Sigmoid colon (tissue), 4 donors: ENCODE results near the gene PKMYT1.

Experiments
- CTCF ChIP-seq, 4 experiments: fragments of 450-650 bp in 3 of 4; fragments of 200-600 bp in 1 of 4; IDR thresholded peaks; one replicate each; pipeline ENCODE4 v1.5.1; 2016 to 2019; ENCODE audit warnings: antibody characterized with exemption in 4 of 4, mild to moderate bottlenecking in 3 of 4, moderate library complexity in 2 of 4
- EP300 ChIP-seq, 4 donors: sonication (generic); formaldehyde crosslinking; IDR thresholded peaks; one replicate each; pipeline ENCODE4 v1.6.1; 2017; ENCODE audit warnings: antibody characterized with exemption in 4 of 4

- no peak for TF ChIP-seq CTCF (IDR thresholded peaks at IDR 0.05)
- TF ChIP-seq EP300 (IDR thresholded peaks at IDR 0.05): no peak
Observed at GRCh38 chr16:2948807-2949704, 31.2 kb downstream of the PKMYT1 start.
